ENCODE data around the gene SYPL1. TPM values are rescaled to one million over a fixed set of nuclear protein-coding genes. Genes with fewer than 3 reads are reported as not detected.
A peak's percentile ranks its signal among the peaks of the same experiment; 100 is the strongest.

Gene SYPL1
- total RNA-seq, 1 donor from 2014 or later: 48.8 TPM

GRCh38 chr7:106116161-106116704 lies 4.1 kb upstream of the SYPL1 start:
- H2AFZ ChIP-seq (replicated peaks): no peak overlapping the region
- H3K9me3 ChIP-seq (ENCODE audit: low read depth): no peaks in the 10 kb centered on the region
- peaks cover 3% of the 10 kb centered on the region for H3K4me1 ChIP-seq
- H3K36me3 ChIP-seq: no peaks in the 10 kb centered on the region
- peaks cover 7% of the 10 kb centered on the region for H3K4me1 Mint-ChIP-seq
- H3K27ac Mint-ChIP-seq: no peak overlapping the region
- peaks cover 2% of the 10 kb centered on the region for H3K36me3 Mint-ChIP-seq
- no peak overlapping the region for H3K4me3 Mint-ChIP-seq
- H3K27ac ChIP-seq: no peak overlapping the region
- peaks cover 8% of the 10 kb centered on the region for H3F3A ChIP-seq (ENCODE audit: low read depth)
- peaks cover 6% of the 10 kb centered on the region for H3K27me3 ChIP-seq
- no peak for TF ChIP-seq EZH2 (IDR thresholded peaks at IDR 0.05)
- TF ChIP-seq, protein P1, sequence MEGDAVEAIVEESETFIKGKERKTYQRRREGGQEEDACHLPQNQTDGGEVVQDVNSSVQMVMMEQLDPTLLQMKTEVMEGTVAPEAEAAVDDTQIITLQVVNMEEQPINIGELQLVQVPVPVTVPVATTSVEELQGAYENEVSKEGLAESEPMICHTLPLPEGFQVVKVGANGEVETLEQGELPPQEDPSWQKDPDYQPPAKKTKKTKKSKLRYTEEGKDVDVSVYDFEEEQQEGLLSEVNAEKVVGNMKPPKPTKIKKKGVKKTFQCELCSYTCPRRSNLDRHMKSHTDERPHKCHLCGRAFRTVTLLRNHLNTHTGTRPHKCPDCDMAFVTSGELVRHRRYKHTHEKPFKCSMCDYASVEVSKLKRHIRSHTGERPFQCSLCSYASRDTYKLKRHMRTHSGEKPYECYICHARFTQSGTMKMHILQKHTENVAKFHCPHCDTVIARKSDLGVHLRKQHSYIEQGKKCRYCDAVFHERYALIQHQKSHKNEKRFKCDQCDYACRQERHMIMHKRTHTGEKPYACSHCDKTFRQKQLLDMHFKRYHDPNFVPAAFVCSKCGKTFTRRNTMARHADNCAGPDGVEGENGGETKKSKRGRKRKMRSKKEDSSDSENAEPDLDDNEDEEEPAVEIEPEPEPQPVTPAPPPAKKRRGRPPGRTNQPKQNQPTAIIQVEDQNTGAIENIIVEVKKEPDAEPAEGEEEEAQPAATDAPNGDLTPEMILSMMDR (IDR thresholded peaks at IDR 0.05): no peak
- H3K9me3 Mint-ChIP-seq: no peaks in the 10 kb centered on the region
- H3K9ac ChIP-seq: no peak overlapping the region
- no peak overlapping the region for H3K4me2 ChIP-seq
- H3K79me2 ChIP-seq (ENCODE audit: low read depth): peaks cover 5% of the 10 kb centered on the region
- H3K27me3 Mint-ChIP-seq (ENCODE audit: insufficient read depth, low read depth): peaks cover 2% of the 10 kb centered on the region
- H4K20me1 ChIP-seq (ENCODE audit: low read depth): peaks cover under 1% of the 10 kb centered on the region
- no peak overlapping the region for H3K4me3 ChIP-seq
- DNase-seq (ENCODE audit: low spot score): no peak

DNA sequence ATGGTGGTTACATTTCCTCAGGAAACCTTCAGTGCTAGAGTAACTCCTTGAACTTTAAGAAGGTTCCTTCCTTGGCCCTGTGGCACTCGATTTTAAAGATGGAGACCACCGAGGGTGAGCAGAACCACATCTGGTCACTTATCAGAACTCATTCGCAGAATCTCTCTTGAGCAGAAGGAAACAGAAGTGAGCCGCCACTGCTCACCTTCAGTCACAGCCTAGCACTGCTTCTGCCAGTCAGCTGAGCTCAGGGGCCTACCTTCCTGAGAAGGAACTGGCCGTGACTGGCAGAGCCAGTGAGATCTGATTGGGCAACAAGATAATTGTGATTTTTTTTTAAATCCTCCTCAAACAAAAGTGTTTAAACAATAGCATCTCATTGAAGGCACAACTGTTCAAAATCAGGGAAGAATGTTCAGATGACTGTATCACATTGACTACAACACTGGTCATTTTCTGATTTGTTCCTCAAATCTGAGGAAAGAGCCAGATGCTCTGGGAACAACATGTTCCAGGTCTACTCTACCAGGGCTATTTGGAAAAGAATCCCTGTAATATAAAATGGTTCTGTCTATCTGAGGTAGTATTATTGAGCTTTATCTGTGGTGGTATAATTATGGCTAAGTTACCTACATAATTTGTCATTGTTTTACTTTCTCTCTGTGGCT lies 2.7 kb upstream of the SYPL1 start:
- peaks cover 16% of the 10 kb centered on the region for H3K27me3 ChIP-seq
- Mint-ChIP-seq H3K4me3 (no peak overlapping the region), H3K9me3 (no peaks in the 10 kb centered on the region), H3K27ac (no peak overlapping the region), H3K27me3 (ENCODE audit: insufficient read depth, low read depth) (peaks cover 2% of the 10 kb centered on the region), H3K36me3 (peaks cover 2% of the 10 kb centered on the region), H3K4me1 (peaks cover 18% of the 10 kb centered on the region)
- TF ChIP-seq EZH2 (IDR thresholded peaks at IDR 0.05) (no peak), EZH2phosphoT487 (IDR thresholded peaks at IDR 0.05) (no peak)
- TF ChIP-seq, protein P1 (IDR thresholded peaks at IDR 0.05): no peak
- H3K4me3 ChIP-seq: no peak overlapping the region
- H3K4me2 ChIP-seq: no peak overlapping the region
- peaks cover 15% of the 10 kb centered on the region for H3K4me1 ChIP-seq
- no peaks in the 10 kb centered on the region for H3K36me3 ChIP-seq
- H4K20me1 ChIP-seq (ENCODE audit: low read depth): peaks cover 14% of the 10 kb centered on the region
- H3K9me3 ChIP-seq (ENCODE audit: low read depth): no peaks in the 10 kb centered on the region
- H2AFZ ChIP-seq (replicated peaks): peak overlapping the region; percentile 6
- no peak overlapping the region for H3K9ac ChIP-seq
- H3K79me2 ChIP-seq (ENCODE audit: low read depth): peaks cover 19% of the 10 kb centered on the region
- H3K27ac ChIP-seq: no peak overlapping the region
- DNase-seq (ENCODE audit: low spot score): no peak
- H3F3A ChIP-seq (ENCODE audit: low read depth): peaks cover 8% of the 10 kb centered on the region

DNA sequence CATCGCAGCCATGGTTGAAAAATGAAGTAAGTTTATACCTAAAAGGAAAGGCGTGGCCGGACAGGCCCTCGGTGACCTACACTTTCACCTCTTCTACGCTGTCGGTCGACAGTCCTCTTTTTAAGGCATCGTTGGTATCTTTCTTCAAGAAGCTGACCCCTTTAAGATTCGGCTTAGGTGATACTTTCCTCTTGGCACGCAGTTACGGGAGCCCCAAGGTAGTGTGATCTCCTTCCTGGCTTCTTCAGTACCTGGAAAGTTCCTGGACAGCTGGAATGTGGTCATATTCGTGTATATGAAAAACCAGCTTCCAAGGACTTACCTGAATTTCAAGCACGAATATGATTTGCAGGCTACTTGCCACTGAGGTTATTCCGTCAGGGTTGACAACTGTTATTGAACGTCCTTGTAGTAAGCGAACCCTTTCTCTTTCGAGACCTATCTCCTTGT lies 885 bp upstream of the SYPL1 start:
- peaks cover 25% of the 10 kb centered on the region for H3K4me1 ChIP-seq
- peaks cover 32% of the 10 kb centered on the region for H4K20me1 ChIP-seq (ENCODE audit: low read depth)
- H3K4me3 Mint-ChIP-seq: peak overlapping the region; percentile 89
- H3K4me2 ChIP-seq: peak overlapping the region; percentile 81
- TF ChIP-seq EZH2phosphoT487 (IDR thresholded peaks at IDR 0.05) (no peak), EZH2 (IDR thresholded peaks at IDR 0.05) (no peak)
- TF ChIP-seq, protein P1 (IDR thresholded peaks at IDR 0.05): no peak
- H3K27me3 Mint-ChIP-seq (ENCODE audit: insufficient read depth, low read depth): peaks cover 2% of the 10 kb centered on the region
- H3K27me3 ChIP-seq: peaks cover 16% of the 10 kb centered on the region
- peak overlapping the region; percentile 74 for H3K4me3 ChIP-seq
- no peak overlapping the region for H3K27ac Mint-ChIP-seq
- peaks cover 8% of the 10 kb centered on the region for H3F3A ChIP-seq (ENCODE audit: low read depth)
- H3K27ac ChIP-seq: no peak overlapping the region
- no peak for DNase-seq (ENCODE audit: low spot score)
- no peak overlapping the region for H3K9ac ChIP-seq
- H3K9me3 Mint-ChIP-seq: no peaks in the 10 kb centered on the region
- H3K9me3 ChIP-seq (ENCODE audit: low read depth): no peaks in the 10 kb centered on the region
- H3K36me3 Mint-ChIP-seq: peaks cover 2% of the 10 kb centered on the region
- peaks cover 37% of the 10 kb centered on the region for H3K79me2 ChIP-seq (ENCODE audit: low read depth)
- peaks cover 33% of the 10 kb centered on the region for H3K4me1 Mint-ChIP-seq
- no peaks in the 10 kb centered on the region for H3K36me3 ChIP-seq
- H2AFZ ChIP-seq (replicated peaks): peak overlapping the region; percentile 86
